Fibroblast of lung (primary cell): ENCODE results near the gene UBE3C. TPM values are rescaled to one million over a fixed set of nuclear protein-coding genes. Genes with fewer than 3 reads are reported as not detected.

Source experiments
- DNase-seq, 2 donors: peaks; one replicate each; pipeline versions ENCODE4 v3.0.0 to v3.0.0-alpha.2; 2010; ENCODE audit warnings: low read depth in 2 of 2
- H2AFZ ChIP-seq: 2 replicates; pipeline ENCODE4 v1.5.1; 2012; ENCODE audit warnings: low read length, control low read depth, inconsistent platforms
- H3K27ac ChIP-seq: 2 replicates; pipeline ENCODE4 v1.5.1; 2011; ENCODE audit warnings: low read length, control low read depth; ENCODE audit not compliant: insufficient read depth
- H3K27me3 ChIP-seq: 2 replicates; pipeline ENCODE4 v1.5.1; 2011; ENCODE audit warnings: mild to moderate bottlenecking, low read length; ENCODE audit not compliant: control insufficient read depth, insufficient read depth
- H3K36me3 ChIP-seq: 2 replicates; pipeline ENCODE4 v1.5.1; 2011; ENCODE audit warnings: low read length; ENCODE audit not compliant: control insufficient read depth, insufficient read depth
- H3K4me1 ChIP-seq: 2 replicates; pipeline ENCODE4 v1.5.1; 2011; ENCODE audit warnings: low read length; ENCODE audit not compliant: control insufficient read depth, insufficient read depth; ENCODE audit errors: extremely low read depth
- H3K4me2 ChIP-seq: 2 replicates; pipeline ENCODE4 v1.5.1; 2011; ENCODE audit warnings: low read length, control low read depth; ENCODE audit not compliant: insufficient read depth; ENCODE audit errors: extremely low read depth
- H3K4me3 ChIP-seq, 4 experiments: fragments of 200-600 bp in 1 of 4; sonication (generic) in 1 of 4; replicated peaks in 1 of 4; 2 replicates each; pipeline ENCODE4 v1.5.1; 2011 to 2016; ENCODE audit warnings: low read length in 4 of 4, low read depth in 3 of 4, mild to moderate bottlenecking in 3 of 4, control low read depth in 2 of 4, inconsistent platforms in 1 of 4, mixed read lengths in 1 of 4; ENCODE audit not compliant: insufficient read depth in 1 of 4; ENCODE audit errors: control extremely low read depth in 1 of 4
- H3K79me2 ChIP-seq: 2 replicates; pipeline ENCODE4 v1.5.1; 2012; ENCODE audit warnings: mild to moderate bottlenecking, low read length, inconsistent platforms; ENCODE audit not compliant: control insufficient read depth, insufficient read depth
- H3K9ac ChIP-seq: 2 replicates; pipeline ENCODE4 v1.5.1; 2011; ENCODE audit warnings: mild to moderate bottlenecking, low read length, control low read depth; ENCODE audit not compliant: insufficient read depth
- H3K9me3 ChIP-seq: 2 replicates; pipeline ENCODE4 v1.5.1; 2012; ENCODE audit warnings: low read depth, low read length; ENCODE audit not compliant: control insufficient read depth, insufficient read depth
- H4K20me1 ChIP-seq: 2 replicates; pipeline ENCODE4 v1.5.1; 2011; ENCODE audit warnings: low read length; ENCODE audit not compliant: control insufficient read depth, insufficient read depth; ENCODE audit errors: extremely low read depth
- CTCF ChIP-seq, 2 donors: IDR thresholded peaks in 1 of 2; conservative IDR thresholded peaks in 1 of 2; 1 replicate in 1 of 2; 2 replicates in 1 of 2; pipeline ENCODE4 v1.5.1; 2011 to 2012; ENCODE audit warnings: low read length in 2 of 2, control low read depth in 1 of 2, inconsistent platforms in 1 of 2, low read depth in 1 of 2, mild to moderate bottlenecking in 1 of 2
- EZH2 ChIP-seq: IDR thresholded peaks from 2 replicates; pipeline ENCODE4 v1.5.1; 2012; ENCODE audit warnings: low read length, control low read depth, mild to moderate bottlenecking; ENCODE audit errors: missing control alignments
- polyA minus RNA-seq: library from RNA; depleted of rRNA, polyadenylated mRNA; stranded (reverse); fragments of >200 nt; gene quantifications from 2 replicates; pipeline ENCODE4 v1.2.3, GENCODE V29; 2011; ENCODE audit warnings: low replicate concordance
- polyA plus RNA-seq, 2 donors: library from polyadenylated mRNA; depleted of rRNA in 1 of 2; stranded (reverse) in 1 of 2; unstranded in 1 of 2; fragments of >200 nt; gene quantifications; 2 replicates each; pipeline ENCODE4 v1.2.1, GENCODE V29; 2011 to 2012; ENCODE audit warnings: missing spikeins in 1 of 2
- total RNA-seq: library from RNA; depleted of rRNA; stranded (reverse); fragments of >200 nt; gene quantifications from 2 replicates; pipeline ENCODE4 v1.2.1, GENCODE V29; 2014

Gene UBE3C
- total RNA-seq (75.5 and 91.0 TPM in 2 replicates), polyA plus RNA-seq (76.2 and 76.3 TPM in 2 replicates), polyA minus RNA-seq (44.7 and 61.3 TPM in 2 replicates)
- 45.2 and 46.8 TPM in 2 replicates for polyA plus RNA-seq (2012)

GRCh38 chr7:157138424-157139110 is at the start of gene UBE3C:
Gene UBE3C (plus strand): TSS chr7:157138926. CDS start chr7:157139273, 347 bp downstream.
- Histone ChIP-seq H3K9me3 (no peaks in the 10 kb centered on the region), H3K36me3 (peaks cover 7% of the 10 kb centered on the region), H3K27ac (peak within 1 kb of the TSS; percentile 82), H3K4me2 (peak within 1 kb of the TSS; percentile 99), H3K4me1 (peaks cover 8% of the 10 kb centered on the region), H2AFZ (peak within 1 kb of the TSS; percentile 45), H4K20me1 (peaks cover 2% of the 10 kb centered on the region), H3K4me3 (peak within 1 kb of the TSS; percentile 83 to 99 (median 92)), H3K79me2 (peaks cover 43% of the 10 kb centered on the region), H3K9ac (peak within 1 kb of the TSS; percentile 82), H3K27me3 (no peaks in the 10 kb centered on the region)
- TF ChIP-seq EZH2 (no peak), CTCF (conservative IDR thresholded peaks at IDR 0.05 in 1 of 2, IDR thresholded peaks at IDR 0.05 in 1 of 2; ENCODE audit: low read depth in 1 of 2, low read length in 2 of 2) (no peak)
- DNase-seq: peak; percentile 92

GRCh38 chr7:157089100-157089610 is 49.6 kb upstream of the UBE3C start:
- Histone ChIP-seq H3K4me3 (no peak overlapping the region), H2AFZ (no peak overlapping the region), H4K20me1 (no peaks in the 10 kb centered on the region), H3K4me2 (no peak overlapping the region), H3K27ac (no peak overlapping the region), H3K9ac (no peak overlapping the region), H3K79me2 (no peaks in the 10 kb centered on the region), H3K9me3 (no peaks in the 10 kb centered on the region), H3K27me3 (no peaks in the 10 kb centered on the region), H3K4me1 (no peaks in the 10 kb centered on the region), H3K36me3 (no peaks in the 10 kb centered on the region)
- no peak for TF ChIP-seq EZH2
- no peak for TF ChIP-seq CTCF (conservative IDR thresholded peaks at IDR 0.05 in 1 of 2, IDR thresholded peaks at IDR 0.05 in 1 of 2; ENCODE audit: low read depth in 1 of 2, low read length in 2 of 2)
- DNase-seq: no peak

GRCh38 chr7:157090485-157091165 is 48.1 kb upstream of the UBE3C start:
- no peak overlapping the region for H3K4me3 ChIP-seq
- H3K79me2 ChIP-seq: no peaks in the 10 kb centered on the region
- no peaks in the 10 kb centered on the region for H3K9me3 ChIP-seq
- H3K4me2 ChIP-seq: no peak overlapping the region
- H3K27ac ChIP-seq: no peak overlapping the region
- DNase-seq: no peak
- no peaks in the 10 kb centered on the region for H4K20me1 ChIP-seq
- H3K4me1 ChIP-seq: no peaks in the 10 kb centered on the region
- no peaks in the 10 kb centered on the region for H3K36me3 ChIP-seq
- H3K27me3 ChIP-seq: no peaks in the 10 kb centered on the region
- no peak overlapping the region for H3K9ac ChIP-seq
- H2AFZ ChIP-seq: no peak overlapping the region
- TF ChIP-seq CTCF (conservative IDR thresholded peaks at IDR 0.05 in 1 of 2, IDR thresholded peaks at IDR 0.05 in 1 of 2; ENCODE audit: low read depth in 1 of 2, low read length in 2 of 2): no peak
- no peak for TF ChIP-seq EZH2
